ENCODE measurements around the gene VPS37D.
A peak's percentile ranks its signal among the peaks of the same experiment; 100 is the strongest.
"Not testable (repeated sequence)": the region's sequence is repeated elsewhere in the genome, so short reads cannot be mapped to it uniquely, and the experiment has no call there.

Gene VPS37D

GRCh38 chr7:73706126-73707044 is 38.8 kb downstream of the VPS37D start:
- no peak for DNase-seq (ENCODE audit: low spot score)

- DNase-seq (ENCODE audit: low spot score): no peak
Measured at GRCh38 chr7:73707045-73707631, 39.5 kb downstream of the VPS37D start.

GRCh38 chr7:73708961-73709549 is 41.4 kb downstream of the VPS37D start:
- DNase-seq (ENCODE audit: low spot score): no peak

- DNase-seq (ENCODE audit: low spot score): no peak
Measured at GRCh38 chr7:73712773-73713172, 45.1 kb downstream of the VPS37D start.

- DNase-seq (ENCODE audit: low spot score): not testable (repeated sequence)
Measured at GRCh38 chr7:73713319-73713718, 45.7 kb downstream of the VPS37D start.

GRCh38 chr7:73715648-73716317 is 48.2 kb downstream of the VPS37D start:
- peak; percentile 88 for DNase-seq (ENCODE audit: low spot score)

- DNase-seq (ENCODE audit: low spot score): no peak
Measured at GRCh38 chr7:73716318-73716890, 48.8 kb downstream of the VPS37D start.

GRCh38 chr7:73717025-73717807 is 49.6 kb downstream of the VPS37D start:
- no peak for DNase-seq (ENCODE audit: low spot score)

- DNase-seq (ENCODE audit: low spot score): no peak
Measured at GRCh38 chr7:73717991-73718405, 50.4 kb downstream of the VPS37D start.

- no peak for DNase-seq (ENCODE audit: low spot score)
Measured at GRCh38 chr7:73718438-73718881, 50.8 kb downstream of the VPS37D start.

- DNase-seq (ENCODE audit: low spot score): peak; percentile 85
Measured at GRCh38 chr7:73718905-73719805, 51.5 kb downstream of the VPS37D start, which contains the start of gene STX1A. Gene STX1A (minus strand): TSS chr7:73719669. CDS start chr7:73719631, 38 bp downstream.

GRCh38 chr7:73719806-73720169 is 52.2 kb downstream of the VPS37D start:
- DNase-seq (ENCODE audit: low spot score): no peak

- not testable (repeated sequence) for DNase-seq (ENCODE audit: low spot score)
Measured at GRCh38 chr7:73720443-73720842, 52.8 kb downstream of the VPS37D start.

GRCh38 chr7:73721377-73721817 is 53.8 kb downstream of the VPS37D start:
- no peak for DNase-seq (ENCODE audit: low spot score)

Measured in HuH-7.5 (cell line).